ENCODE measurements around the gene AHCYL1.

AHCYL1 gene

GRCh38 chr1:110070282-110070669 lies 85.7 kb downstream of the AHCYL1 start:
- H3K9me2 ChIP-seq (replicated peaks; ENCODE audit: insufficient read depth, low read length), result no peaks in the 10 kb centered on the region
- no peak overlapping the region for H3K4me3 ChIP-seq (ENCODE audit: insufficient read depth, low read length, poor library complexity, severe bottlenecking)
- no peak for TF ChIP-seq CTCF (IDR thresholded peaks at IDR 0.05; ENCODE audit: insufficient read depth, low read length, poor library complexity, severe bottlenecking)
- TF ChIP-seq EZH2phosphoT487 (conservative IDR thresholded peaks at IDR 0.05; ENCODE audit: low read length), result no peak
- H3K27ac ChIP-seq (ENCODE audit: low read depth, low read length), result no peak overlapping the region
- no peaks in the 10 kb centered on the region for H3K9me3 ChIP-seq (ENCODE audit: insufficient read depth, low read length)
- H3K4me2 ChIP-seq (ENCODE audit: low read depth, low read length, poor library complexity, severe bottlenecking), result no peak overlapping the region
- no peaks in the 10 kb centered on the region for H3K79me2 ChIP-seq (ENCODE audit: insufficient read depth, low read length)
- H3K27me3 ChIP-seq (ENCODE audit: low read length), result no peaks in the 10 kb centered on the region
- H3K36me3 ChIP-seq (ENCODE audit: low read length), result no peaks in the 10 kb centered on the region
- H2AFZ ChIP-seq (ENCODE audit: low read depth, low read length, severe bottlenecking), result no peak overlapping the region
- H3K9ac ChIP-seq (ENCODE audit: low read length), result no peak overlapping the region
- H4K20me1 ChIP-seq (ENCODE audit: low read depth, low read length), result no peaks in the 10 kb centered on the region
- H3F3A ChIP-seq (ENCODE audit: insufficient read depth), result no peaks in the 10 kb centered on the region

GRCh38 chr1:110070671-110071242 lies 86.2 kb downstream of the AHCYL1 start, which contains the start of gene ALX3:
Gene ALX3, minus strand, starts transcription at chr1:110070672. Its CDS starts 60 bp downstream, at chr1:110070612.
- H3K79me2 ChIP-seq (ENCODE audit: insufficient read depth, low read length), result no peaks in the 10 kb centered on the region
- TF ChIP-seq EZH2phosphoT487 (conservative IDR thresholded peaks at IDR 0.05; ENCODE audit: low read length) (no peak), CTCF (IDR thresholded peaks at IDR 0.05; ENCODE audit: insufficient read depth, low read length, poor library complexity, severe bottlenecking) (no peak)
- H3K9me3 ChIP-seq (ENCODE audit: insufficient read depth, low read length), result no peaks in the 10 kb centered on the region
- no peak within 1 kb of the TSS for H3K4me2 ChIP-seq (ENCODE audit: low read depth, low read length, poor library complexity, severe bottlenecking)
- no peaks in the 10 kb centered on the region for H3K36me3 ChIP-seq (ENCODE audit: low read length)
- H3F3A ChIP-seq (ENCODE audit: insufficient read depth), result no peaks in the 10 kb centered on the region
- H3K4me3 ChIP-seq (ENCODE audit: insufficient read depth, low read length, poor library complexity, severe bottlenecking), result no peak within 1 kb of the TSS
- no peak within 1 kb of the TSS for H3K9ac ChIP-seq (ENCODE audit: low read length)
- no peaks in the 10 kb centered on the region for H3K27me3 ChIP-seq (ENCODE audit: low read length)
- no peaks in the 10 kb centered on the region for H3K9me2 ChIP-seq (replicated peaks; ENCODE audit: insufficient read depth, low read length)
- H3K27ac ChIP-seq (ENCODE audit: low read depth, low read length), result no peak within 1 kb of the TSS
- H2AFZ ChIP-seq (ENCODE audit: low read depth, low read length, severe bottlenecking), result no peak within 1 kb of the TSS
- H4K20me1 ChIP-seq (ENCODE audit: low read depth, low read length), result no peaks in the 10 kb centered on the region
